DND-41 (cell line): ENCODE data around the gene EIF5A.

ENCODE experiments used
- CTCF ChIP-seq: IDR thresholded peaks from 2 replicates; pipeline ENCODE4 v1.5.1; 2012; ENCODE audit warnings: borderline replicate concordance, low read length, moderate library complexity, mild to moderate bottlenecking; ENCODE audit not compliant: poor library complexity, severe bottlenecking; ENCODE audit errors: extremely low read depth
- EZH2 ChIP-seq: IDR thresholded peaks from 3 replicates; pipeline ENCODE4 v1.6.1; 2012; ENCODE audit warnings: borderline replicate concordance, low read depth, mild to moderate bottlenecking, moderate library complexity, low read length, inconsistent platforms; ENCODE audit not compliant: severe bottlenecking

- no peak for TF ChIP-seq CTCF
- no peak for TF ChIP-seq EZH2
These were observed 2.2 kb downstream of the EIF5A start for GRCh38 chr17:7309628-7310027.
